A549 (cell line): Measurements from ENCODE around the gene CMIP. TPM values are rescaled to one million over a fixed set of nuclear protein-coding genes. Genes with fewer than 3 reads are reported as not detected.

Source experiments
- ATAC-seq, 2 experiments: fragments of 200-7000 bp in 1 of 2; fragments of >200 bp in 1 of 2; cut with Nextera tagmentation in 1 of 2; cut with Tn5 transposase in 1 of 2; 3 replicates each; pipeline versions ENCODE4 v1.8.0 to v1.9.1; 2018 to 2020; ENCODE audit warnings: mild to moderate bottlenecking in 1 of 2, moderate library complexity in 1 of 2
- CTCF ChIA-PET: fragments of 300-600 bp; sonication (Branson Sonifier 250); formaldehyde crosslinking; extraction: SDS; loops from one replicate; lab custom pipeline; 2021; ENCODE audit warnings: antibody characterized with exemption, inconsistent platforms; lab: Yijun Ruan, JAX
- POLR2A ChIA-PET: fragments of 350-600 bp; formaldehyde crosslinking; extraction: SDS; loops from one replicate; lab custom pipeline; 2021; ENCODE audit warnings: antibody characterized with exemption, inconsistent platforms; lab: Yijun Ruan, JAX
- DNase-seq, 2 experiments: peaks; one replicate each; pipeline versions ENCODE4 v3.0.0 to v3.0.0-alpha.2; 2011 to 2016; ENCODE audit warnings: low read depth in 1 of 2, low spot score in 1 of 2
- FAIRE-seq: peaks from 2 replicates; lab custom pipeline; 2011; peaks lifted over from hg19 to GRCh38; lab: Jason Lieb, UNC
- H3K27ac ChIP-seq, 2 experiments: fragments of >200 bp; sonication (Bioruptor Twin); formaldehyde crosslinking; 3 replicates each; pipeline ENCODE4 v1.5.1; 2016 to 2017
- H3K4me1 ChIP-seq: fragments of >200 bp; sonication (Bioruptor Twin); formaldehyde crosslinking; 3 replicates; pipeline ENCODE4 v1.6.1; 2016
- H3K4me2 ChIP-seq: fragments of >200 bp; sonication (Bioruptor Twin); formaldehyde crosslinking; 3 replicates; pipeline ENCODE4 v1.6.1; 2016
- H3K4me3 ChIP-seq: fragments of >200 bp; sonication (Bioruptor Twin); formaldehyde crosslinking; 3 replicates; pipeline ENCODE4 v1.5.1; 2016
- H3K9me3 ChIP-seq: fragments of >200 bp; sonication (Bioruptor Twin); formaldehyde crosslinking; 3 replicates; pipeline ENCODE4 v1.6.1; 2016
- ATOH8 ChIP-seq: fragments of 250-450 bp; sonication (Bioruptor Pico); IDR thresholded peaks from 2 replicates; pipeline ENCODE4 v1.5.0; 2020; ENCODE audit warnings: low read depth, mild to moderate bottlenecking, moderate library complexity
- CBX2 ChIP-seq: fragments of 200-600 bp; sonication (generic); IDR thresholded peaks from 2 replicates; pipeline ENCODE4 v1.6.1; 2016; ENCODE audit warnings: low read depth, mild to moderate bottlenecking, borderline replicate concordance
- CEBPB ChIP-seq, 2 experiments: fragments of >200 bp in 1 of 2; sonication (Bioruptor Twin) in 1 of 2; formaldehyde crosslinking in 1 of 2; IDR thresholded peaks; 2 replicates each; pipeline ENCODE4 v1.6.1; 2012 to 2016
- CHD4 ChIP-seq: fragments of 200-600 bp; sonication (generic); IDR thresholded peaks from 2 replicates; pipeline ENCODE4 v1.6.1; 2016; ENCODE audit warnings: antibody characterized with exemption, mild to moderate bottlenecking, borderline replicate concordance
- EHF ChIP-seq: fragments of 250-450 bp; sonication (Bioruptor Pico); IDR thresholded peaks from 2 replicates; pipeline ENCODE4 v1.5.0; 2020; ENCODE audit warnings: mild to moderate bottlenecking
- ESRRA ChIP-seq: fragments of 150-350 bp; IDR thresholded peaks from 2 replicates; pipeline ENCODE4 v1.6.1; 2014; ENCODE audit warnings: mild to moderate bottlenecking, low read length, borderline replicate concordance
- FOSL2 ChIP-seq, 2 experiments: fragments of 450-650 bp in 1 of 2; fragments of >200 bp in 1 of 2; sonication (Bioruptor Twin) in 1 of 2; formaldehyde crosslinking; IDR thresholded peaks; 2 replicates each; pipeline versions ENCODE4 v1.5.0 to v1.6.1; 2016 to 2020; ENCODE audit warnings: mild to moderate bottlenecking in 1 of 2, moderate library complexity in 1 of 2
- HDAC2 ChIP-seq: fragments of 200-600 bp; sonication (generic); IDR thresholded peaks from 2 replicates; pipeline ENCODE4 v1.6.1; 2016
- HEYL ChIP-seq: fragments of 250-450 bp; sonication (Bioruptor Pico); IDR thresholded peaks from 2 replicates; pipeline ENCODE4 v1.8.0; 2021; ENCODE audit warnings: mild to moderate bottlenecking, moderate library complexity
- HMGXB4 ChIP-seq: fragments of 250-450 bp; sonication (Bioruptor Pico); IDR thresholded peaks from 2 replicates; pipeline ENCODE4 v1.5.0; 2021; ENCODE audit warnings: mild to moderate bottlenecking, moderate library complexity, borderline replicate concordance
- HOXB13 ChIP-seq: fragments of 250-450 bp; sonication (Bioruptor Pico); IDR thresholded peaks from 2 replicates; pipeline ENCODE4 v1.5.0; 2020; ENCODE audit warnings: low read depth, mild to moderate bottlenecking, moderate library complexity
- JUN ChIP-seq, 2 experiments: fragments of >200 bp; sonication (Bioruptor Twin); formaldehyde crosslinking; IDR thresholded peaks; 2 replicates in 1 of 2; 3 replicates in 1 of 2; pipeline ENCODE4 v1.6.1; 2016 to 2017
- JUNB ChIP-seq: fragments of >200 bp; sonication (Bioruptor Twin); formaldehyde crosslinking; IDR thresholded peaks from 2 replicates; pipeline ENCODE4 v1.6.1; 2016
- KDM5A ChIP-seq: fragments of 200-600 bp; sonication (generic); IDR thresholded peaks from 2 replicates; pipeline ENCODE4 v1.6.1; 2016; ENCODE audit warnings: antibody characterized with exemption, mild to moderate bottlenecking
- MAFK ChIP-seq: fragments of 450-650 bp; IDR thresholded peaks from 2 replicates; pipeline ENCODE4 v1.6.1; 2014; ENCODE audit not compliant: partially characterized antibody
- MAX ChIP-seq: IDR thresholded peaks from 2 replicates; pipeline ENCODE4 v1.6.1; 2012
- NFE2L2 ChIP-seq: fragments of 150-350 bp; conservative IDR thresholded peaks from 2 replicates; pipeline ENCODE4 v1.6.1; 2014; ENCODE audit warnings: low read length
- NPAS2 ChIP-seq: fragments of 250-450 bp; sonication (Bioruptor Pico); IDR thresholded peaks from 2 replicates; pipeline ENCODE4 v1.8.0; 2022; ENCODE audit warnings: mild to moderate bottlenecking, moderate library complexity, borderline replicate concordance
- NR3C1 ChIP-seq: fragments of >200 bp; sonication (Bioruptor Twin); formaldehyde crosslinking; IDR thresholded peaks from 3 replicates; pipeline ENCODE4 v1.6.1; 2017
- POLR2A ChIP-seq: IDR thresholded peaks from 2 replicates; pipeline ENCODE4 v1.6.1; 2012; ENCODE audit warnings: mild to moderate bottlenecking, low read length
- RARB ChIP-seq: fragments of 250-450 bp; sonication (Bioruptor Pico); IDR thresholded peaks from 2 replicates; pipeline ENCODE4 v1.8.0; 2021; ENCODE audit warnings: mild to moderate bottlenecking, moderate library complexity
- RCOR1 ChIP-seq: fragments of 150-350 bp; IDR thresholded peaks from 2 replicates; pipeline ENCODE4 v1.6.1; 2014; ENCODE audit warnings: antibody characterized with exemption, low read length, low read depth
- RNF2 ChIP-seq: fragments of 200-600 bp; sonication (generic); IDR thresholded peaks from 2 replicates; pipeline ENCODE4 v1.6.1; 2016; ENCODE audit warnings: low read depth, mild to moderate bottlenecking, antibody characterized with exemption, moderate library complexity, borderline replicate concordance
- TFCP2L1 ChIP-seq: fragments of 250-450 bp; sonication (Bioruptor Pico); IDR thresholded peaks from 2 replicates; pipeline ENCODE4 v1.5.0; 2021; ENCODE audit warnings: mild to moderate bottlenecking
- TP53 ChIP-seq: fragments of 250-450 bp; sonication (Bioruptor Pico); IDR thresholded peaks from 2 replicates; pipeline ENCODE4 v1.5.0; 2021; ENCODE audit warnings: mild to moderate bottlenecking, moderate library complexity
- USF2 ChIP-seq: fragments of 450-650 bp; IDR thresholded peaks from 2 replicates; pipeline ENCODE4 v1.6.1; 2014; ENCODE audit warnings: antibody characterized with exemption
- ZFP36 ChIP-seq: fragments of 450-650 bp; IDR thresholded peaks from 2 replicates; pipeline ENCODE4 v1.6.1; 2014; ENCODE audit warnings: borderline replicate concordance; ENCODE audit not compliant: partially characterized antibody
- ZNF302 ChIP-seq: fragments of 250-450 bp; sonication (Bioruptor Pico); IDR thresholded peaks from 2 replicates; pipeline ENCODE4 v1.9.0; 2021; ENCODE audit warnings: inconsistent platforms, mild to moderate bottlenecking, moderate library complexity
- WGBS: methylation state at CpG from one replicate; pipeline ENCODE4 v1.1.6; 2017; ENCODE audit errors: missing lambda C conversion rate; 5-methylcytosine and 5-hydroxymethylcytosine counted together
- polyA plus RNA-seq, 4 experiments: library from polyadenylated mRNA; depleted of rRNA in 3 of 4; stranded (reverse); fragments of >200 nt; fragmentation: RNase III in 1 of 4; extraction: RNeasy Plus Mini Kit Qiagen cat#74134 plus additional on column Dnase treatment in 1 of 4; gene quantifications; 2 replicates in 3 of 4; 3 replicates in 1 of 4; pipeline ENCODE4 v1.2.3, GENCODE V29; 2011 to 2017
- TF ChIP-seq, protein P1 (sequence below): fragments of >200 bp; sonication (Bioruptor Twin); formaldehyde crosslinking; IDR thresholded peaks from 2 replicates; pipeline ENCODE4 v1.6.1; 2016
- TF ChIP-seq, protein P2 (sequence below): fragments of 200-600 bp; sonication (generic); IDR thresholded peaks from 2 replicates; pipeline ENCODE4 v1.6.1; 2016; ENCODE audit warnings: antibody characterized with exemption, mild to moderate bottlenecking, moderate library complexity

CMIP gene
- polyA plus RNA-seq, 2 of the 4 experiments (the other 2 are of a cell fraction): 21.6 to 125 TPM

- TF ChIP-seq USF2 (peak; percentile 67), CEBPB (IDR thresholded peaks at IDR 0.05) (peak; percentile 87 to 88), JUNB (peak; percentile 89), ZFP36 (no peak), MAX (peak; percentile 94), NR3C1 (no peak), HDAC2 (no peak), NPAS2 (CRISPR knock-in tag) (no peak), CHD4 (no peak), CBX2 (no peak), POLR2A (no peak), TP53 (CRISPR knock-in tag) (peak; percentile 73), KDM5A (no peak), MAFK (peak; percentile 47), FOSL2 (IDR thresholded peaks at IDR 0.05) (peak; percentile 75), FOSL2 (CRISPR knock-in tag; IDR thresholded peaks at IDR 0.05) (peak; percentile 97), HEYL (peak; percentile 82), NFE2L2 (0 out of 2 replicates have a peak, but pooled peaks have one; percentile 12), RNF2 (no peak), RCOR1 (no peak; the same call in 1 of the 2 replicates), HOXB13 (CRISPR knock-in tag) (peak; percentile 98), EHF (no peak; the same call in none of the 2 replicates), JUN (IDR thresholded peaks at IDR 0.05) (peak; percentile 91 to 98), ATOH8 (CRISPR knock-in tag) (no peak; the same call in 1 of the 2 replicates), HMGXB4 (no peak), RARB (CRISPR knock-in tag) (peak; percentile 97)
- TF ChIP-seq, protein P1, sequence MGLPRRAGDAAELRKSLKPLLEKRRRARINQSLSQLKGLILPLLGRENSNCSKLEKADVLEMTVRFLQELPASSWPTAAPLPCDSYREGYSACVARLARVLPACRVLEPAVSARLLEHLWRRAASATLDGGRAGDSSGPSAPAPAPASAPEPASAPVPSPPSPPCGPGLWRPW: peak; percentile 82
These were observed 267.2 kb downstream of the CMIP start (continued) for GRCh38 chr16:81711657-81712319.

DNA sequence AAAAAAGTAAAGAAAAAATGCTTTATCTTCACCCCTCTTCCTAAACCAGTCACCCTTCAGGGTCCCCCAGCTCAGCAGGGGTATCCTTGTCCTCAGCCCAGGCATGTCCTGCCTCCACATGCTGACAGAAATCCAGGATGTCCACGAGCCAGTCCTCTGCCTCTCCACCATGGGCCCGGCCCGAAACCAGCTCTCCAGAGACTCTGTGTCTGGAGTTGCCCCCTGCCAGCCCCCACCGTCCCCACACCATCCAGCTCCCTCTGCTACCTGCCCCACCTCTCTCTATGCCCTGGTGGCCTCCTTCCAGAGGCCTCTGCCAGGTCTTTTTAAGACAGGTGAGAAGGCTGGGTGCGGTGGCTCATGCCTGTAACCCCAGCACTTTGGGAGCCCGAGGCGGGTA lies 268.1 kb downstream of the CMIP start:
- ChIA-PET POLR2A (no interaction called here), CTCF (interaction anchor here (0.6 to 5.2 kb wide), 8 partner anchors 8 to 293 kb away, joined by 3 to 42 read pairs (median 4); no protein-coding TSS in a partner anchor)
- no peaks in the 10 kb centered on the region for H3K9me3 ChIP-seq
- 91% methylated on average over 7 of the region's 7 CpGs for WGBS
- peak overlapping the region; percentile 70; the same call in 1 of the 3 replicates for H3K4me2 ChIP-seq
- DNase-seq (peak in 1 of 2 experiments; percentile 47), FAIRE-seq (no peak), ATAC-seq (peak; percentile 8 to 37)
- no peak overlapping the region for H3K4me3 ChIP-seq
- H3K27ac ChIP-seq: peak overlapping the region; percentile 94 to 97
- H3K4me1 ChIP-seq: peaks cover 66% of the 10 kb centered on the region
- TF ChIP-seq TP53 (CRISPR knock-in tag): no peak
- TF ChIP-seq MAX: no peak
- no peak for TF ChIP-seq FOSL2 (IDR thresholded peaks at IDR 0.05)
- TF ChIP-seq FOSL2 (CRISPR knock-in tag; IDR thresholded peaks at IDR 0.05): no peak
- no peak for TF ChIP-seq HOXB13 (CRISPR knock-in tag)
- TF ChIP-seq ATOH8 (CRISPR knock-in tag): no peak
- TF ChIP-seq ZNF302: no peak
- no peak for TF ChIP-seq NR3C1
- no peak for TF ChIP-seq ESRRA
- TF ChIP-seq TFCP2L1 (CRISPR knock-in tag): no peak
- TF ChIP-seq, protein P2, sequence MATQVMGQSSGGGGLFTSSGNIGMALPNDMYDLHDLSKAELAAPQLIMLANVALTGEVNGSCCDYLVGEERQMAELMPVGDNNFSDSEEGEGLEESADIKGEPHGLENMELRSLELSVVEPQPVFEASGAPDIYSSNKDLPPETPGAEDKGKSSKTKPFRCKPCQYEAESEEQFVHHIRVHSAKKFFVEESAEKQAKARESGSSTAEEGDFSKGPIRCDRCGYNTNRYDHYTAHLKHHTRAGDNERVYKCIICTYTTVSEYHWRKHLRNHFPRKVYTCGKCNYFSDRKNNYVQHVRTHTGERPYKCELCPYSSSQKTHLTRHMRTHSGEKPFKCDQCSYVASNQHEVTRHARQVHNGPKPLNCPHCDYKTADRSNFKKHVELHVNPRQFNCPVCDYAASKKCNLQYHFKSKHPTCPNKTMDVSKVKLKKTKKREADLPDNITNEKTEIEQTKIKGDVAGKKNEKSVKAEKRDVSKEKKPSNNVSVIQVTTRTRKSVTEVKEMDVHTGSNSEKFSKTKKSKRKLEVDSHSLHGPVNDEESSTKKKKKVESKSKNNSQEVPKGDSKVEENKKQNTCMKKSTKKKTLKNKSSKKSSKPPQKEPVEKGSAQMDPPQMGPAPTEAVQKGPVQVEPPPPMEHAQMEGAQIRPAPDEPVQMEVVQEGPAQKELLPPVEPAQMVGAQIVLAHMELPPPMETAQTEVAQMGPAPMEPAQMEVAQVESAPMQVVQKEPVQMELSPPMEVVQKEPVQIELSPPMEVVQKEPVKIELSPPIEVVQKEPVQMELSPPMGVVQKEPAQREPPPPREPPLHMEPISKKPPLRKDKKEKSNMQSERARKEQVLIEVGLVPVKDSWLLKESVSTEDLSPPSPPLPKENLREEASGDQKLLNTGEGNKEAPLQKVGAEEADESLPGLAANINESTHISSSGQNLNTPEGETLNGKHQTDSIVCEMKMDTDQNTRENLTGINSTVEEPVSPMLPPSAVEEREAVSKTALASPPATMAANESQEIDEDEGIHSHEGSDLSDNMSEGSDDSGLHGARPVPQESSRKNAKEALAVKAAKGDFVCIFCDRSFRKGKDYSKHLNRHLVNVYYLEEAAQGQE: no peak
